Head of caudate nucleus (tissue), 42 donors: Measurements from ENCODE around the gene LAMA4.

Experiments used
- DNase-seq, 42 donors: peaks; one replicate each; pipeline versions ENCODE4 v3.0.0 to v3.0.0-alpha.2; 2020 to 2021; ENCODE audit warnings: mixed read lengths in 7 of 42
- intact Hi-C: fragments of 100-400 bp; cut with DNase I; formaldehyde crosslinking; loops from one replicate; pipeline ENCODE4 v1.15.0; 2022

LAMA4 gene

DNA sequence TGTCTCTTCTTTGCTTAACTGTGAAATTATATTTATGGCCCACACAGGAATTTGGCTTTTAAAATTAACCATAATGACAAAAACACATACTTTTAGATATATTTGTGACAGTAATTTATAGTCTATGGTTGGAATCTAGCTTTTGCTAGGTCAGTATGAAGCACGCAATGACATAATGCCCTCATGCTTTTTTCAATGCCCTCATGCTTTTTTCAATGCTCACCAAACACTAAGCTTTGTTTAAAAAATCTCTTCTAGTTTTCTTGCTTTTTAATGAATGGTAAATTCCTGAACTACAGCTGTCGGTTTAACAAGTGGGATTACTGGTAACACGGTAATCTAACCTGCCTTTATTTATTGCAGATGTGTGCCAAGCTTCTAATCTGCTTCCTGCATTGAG lies 187.8 kb downstream of the LAMA4 start:
- intact Hi-C loops = no loop called here
- no peak for DNase-seq

DNA sequence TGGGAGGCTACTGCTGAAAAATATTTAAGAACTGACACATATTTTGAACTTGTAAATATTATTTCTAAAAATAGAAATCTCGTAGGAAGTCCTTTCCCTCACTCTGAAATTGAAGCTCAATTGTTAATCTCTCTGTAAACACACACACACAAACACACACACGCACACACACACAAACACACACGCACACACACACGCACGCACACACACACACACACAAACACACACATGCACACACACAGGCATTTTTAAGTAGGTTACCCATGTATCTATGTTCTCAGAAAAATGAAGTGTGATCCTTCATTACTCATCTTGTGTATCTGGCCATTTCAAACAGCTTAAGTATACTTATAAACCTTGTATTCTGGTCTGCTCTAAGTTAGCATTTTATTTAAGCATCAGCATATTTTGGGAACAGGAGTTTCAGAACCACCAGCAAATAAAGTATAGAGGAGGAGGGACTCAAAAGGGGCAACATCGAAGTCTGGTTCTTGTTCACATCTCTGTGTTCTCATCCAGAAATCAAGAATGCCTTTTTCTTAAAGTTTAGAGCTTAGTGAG lies 188.9 kb downstream of the LAMA4 start:
- intact Hi-C loops = no loop called here
- no peak for DNase-seq

DNA sequence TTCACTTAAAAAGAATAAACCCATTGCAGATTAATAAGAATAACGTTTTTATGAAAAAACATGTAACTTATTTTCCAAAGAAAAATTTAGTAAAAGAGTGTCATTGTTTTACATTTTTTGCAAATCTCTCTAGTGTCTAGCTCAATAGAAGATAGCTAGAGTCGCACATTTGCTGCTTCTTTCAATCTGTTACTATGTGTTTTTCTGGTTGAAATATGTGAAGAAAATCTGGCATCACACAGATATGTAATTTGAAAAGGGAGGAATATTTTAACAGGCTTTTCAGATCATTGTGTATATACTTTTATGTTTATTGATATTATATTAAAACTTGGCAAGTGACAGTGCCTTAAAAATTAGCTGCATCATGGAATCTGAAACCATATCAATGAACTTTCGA lies 191.4 kb downstream of the LAMA4 start:
- DNase-seq = no peak
- intact Hi-C loops = no loop called here

DNA sequence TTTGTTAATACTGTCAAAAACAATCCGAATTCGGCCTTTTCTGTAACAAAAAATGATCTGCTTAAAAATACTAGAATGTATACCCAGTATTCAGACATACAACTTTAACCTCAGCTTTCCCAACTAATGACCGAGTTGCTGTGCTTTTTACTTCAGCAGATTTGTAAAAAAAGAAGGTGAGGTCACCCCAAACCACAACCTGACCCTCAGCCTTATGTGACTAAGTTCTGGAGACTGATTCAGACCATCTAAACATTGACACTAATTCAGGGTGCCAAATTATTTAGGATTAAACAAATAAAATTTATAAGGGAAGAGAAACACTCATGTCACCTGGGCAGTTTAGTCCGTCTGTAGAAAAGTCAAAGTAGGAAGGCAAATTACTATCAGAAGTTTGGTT lies 192.8 kb downstream of the LAMA4 start:
- intact Hi-C loops = no loop called here
- DNase-seq = no peak
